Vagina (tissue), 2 donors: ENCODE measurements around the gene EML3. TPM values are rescaled to one million over a fixed set of nuclear protein-coding genes. Genes with fewer than 3 reads are reported as not detected.
A peak's percentile ranks its signal among the peaks of the same experiment; 100 is the strongest.
"Not testable (repeated sequence)": the region's sequence is repeated elsewhere in the genome, so short reads cannot be mapped to it uniquely, and the experiment has no call there.

Experiments
- DNase-seq, 2 donors: peaks; one replicate each; pipeline ENCODE4 v3.0.0-alpha.2; 2017; ENCODE audit errors: extremely low spot score in 2 of 2
- H3K27ac ChIP-seq: fragments of 200-600 bp; sonication (generic); one replicate; pipeline ENCODE4 v1.5.1; 2019
- H3K27me3 ChIP-seq: fragments of 200-600 bp; sonication (generic); one replicate; pipeline ENCODE4 v1.5.1; 2019
- H3K36me3 ChIP-seq, 2 donors: fragments of 200-600 bp; sonication (generic); one replicate each; pipeline ENCODE4 v1.5.1; 2017 to 2019
- H3K4me1 ChIP-seq: fragments of 200-600 bp; sonication (generic); one replicate; pipeline ENCODE4 v1.5.1; 2019
- H3K4me3 ChIP-seq, 2 donors: fragments of 200-600 bp; sonication (generic); 1 replicate in 1 of 2; 2 replicates in 1 of 2; pipeline ENCODE4 v1.5.1; 2016 to 2019
- H3K9me3 ChIP-seq: fragments of 200-600 bp; sonication (generic); one replicate; pipeline ENCODE4 v1.5.1; 2019
- POLR2A ChIP-seq, 2 donors: fragments of 450-650 bp; IDR thresholded peaks; one replicate each; pipeline ENCODE4 v1.6.1; 2017; ENCODE audit warnings: antibody characterized with exemption in 2 of 2, mild to moderate bottlenecking in 2 of 2, moderate library complexity in 2 of 2
- POLR2AphosphoS5 ChIP-seq, 2 donors: sonication (generic); formaldehyde crosslinking; IDR thresholded peaks; one replicate each; pipeline ENCODE4 v1.9.0; 2017; ENCODE audit warnings: antibody characterized with exemption in 2 of 2, mild to moderate bottlenecking in 2 of 2, low read depth in 1 of 2; ENCODE audit not compliant: insufficient read depth in 1 of 2
- intact Hi-C: fragments of 100-400 bp; cut with DNase I; formaldehyde crosslinking; loops from one replicate; pipeline ENCODE4 v1.15.1; 2023
- total RNA-seq: library from RNA; depleted of rRNA; stranded (reverse); fragments of >200 nt; gene quantifications from one replicate; pipeline ENCODE4 v1.2.3, GENCODE V29; 2016
- TF ChIP-seq, protein P1 (sequence below), 3 experiments: fragments of 450-650 bp in 2 of 3; fragments of 200-600 bp in 1 of 3; sonication (generic) in 1 of 3; IDR thresholded peaks; one replicate each; pipeline ENCODE4 v1.5.1; 2017 to 2019; ENCODE audit warnings: antibody characterized with exemption in 3 of 3, mild to moderate bottlenecking in 2 of 3, moderate library complexity in 2 of 3

EML3 gene
- total RNA-seq, 1 donor from 2014 or later, result 69.0 TPM

DNA sequence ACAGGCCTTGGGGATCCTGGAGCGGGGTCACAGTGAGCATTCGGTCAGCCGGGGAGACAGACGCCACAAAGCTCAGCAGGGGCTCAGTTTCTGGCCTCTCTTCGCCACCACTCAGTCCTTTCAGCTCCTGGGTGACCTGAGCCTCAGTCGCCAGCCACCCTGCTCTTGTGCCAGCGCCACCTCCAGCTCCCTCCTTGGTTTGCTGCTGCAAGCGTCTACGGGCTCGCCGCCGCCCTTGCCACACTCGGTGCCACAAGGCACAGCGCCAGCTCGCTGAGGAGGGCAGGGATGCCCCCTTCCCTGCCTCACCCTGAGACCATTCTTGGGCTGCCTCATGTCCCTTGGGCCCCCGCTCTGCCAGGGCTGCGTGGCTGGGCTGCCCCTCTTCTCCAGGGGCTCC, 37.4 kb downstream of the EML3 start:
- DNase-seq, result no peak
- Histone ChIP-seq H3K4me1 (peaks cover 44% of the 10 kb centered on the region), H3K4me3 (peak overlapping the region; percentile 79 to 84), H3K9me3 (no peaks in the 10 kb centered on the region), H3K36me3 (peaks cover 0 to 44% of the 10 kb centered on the region in 2 donors), H3K27me3 (no peaks in the 10 kb centered on the region), H3K27ac (peak overlapping the region; percentile 100)
- intact Hi-C loops, result no loop called here
- TF ChIP-seq POLR2A (IDR thresholded peaks at IDR 0.05) (no peak), POLR2AphosphoS5 (IDR thresholded peaks at IDR 0.05; ENCODE audit: insufficient read depth in 1 of 2, low read depth in 1 of 2) (no peak)
- TF ChIP-seq, protein P1, sequence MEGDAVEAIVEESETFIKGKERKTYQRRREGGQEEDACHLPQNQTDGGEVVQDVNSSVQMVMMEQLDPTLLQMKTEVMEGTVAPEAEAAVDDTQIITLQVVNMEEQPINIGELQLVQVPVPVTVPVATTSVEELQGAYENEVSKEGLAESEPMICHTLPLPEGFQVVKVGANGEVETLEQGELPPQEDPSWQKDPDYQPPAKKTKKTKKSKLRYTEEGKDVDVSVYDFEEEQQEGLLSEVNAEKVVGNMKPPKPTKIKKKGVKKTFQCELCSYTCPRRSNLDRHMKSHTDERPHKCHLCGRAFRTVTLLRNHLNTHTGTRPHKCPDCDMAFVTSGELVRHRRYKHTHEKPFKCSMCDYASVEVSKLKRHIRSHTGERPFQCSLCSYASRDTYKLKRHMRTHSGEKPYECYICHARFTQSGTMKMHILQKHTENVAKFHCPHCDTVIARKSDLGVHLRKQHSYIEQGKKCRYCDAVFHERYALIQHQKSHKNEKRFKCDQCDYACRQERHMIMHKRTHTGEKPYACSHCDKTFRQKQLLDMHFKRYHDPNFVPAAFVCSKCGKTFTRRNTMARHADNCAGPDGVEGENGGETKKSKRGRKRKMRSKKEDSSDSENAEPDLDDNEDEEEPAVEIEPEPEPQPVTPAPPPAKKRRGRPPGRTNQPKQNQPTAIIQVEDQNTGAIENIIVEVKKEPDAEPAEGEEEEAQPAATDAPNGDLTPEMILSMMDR (IDR thresholded peaks at IDR 0.05), result no peak

DNA sequence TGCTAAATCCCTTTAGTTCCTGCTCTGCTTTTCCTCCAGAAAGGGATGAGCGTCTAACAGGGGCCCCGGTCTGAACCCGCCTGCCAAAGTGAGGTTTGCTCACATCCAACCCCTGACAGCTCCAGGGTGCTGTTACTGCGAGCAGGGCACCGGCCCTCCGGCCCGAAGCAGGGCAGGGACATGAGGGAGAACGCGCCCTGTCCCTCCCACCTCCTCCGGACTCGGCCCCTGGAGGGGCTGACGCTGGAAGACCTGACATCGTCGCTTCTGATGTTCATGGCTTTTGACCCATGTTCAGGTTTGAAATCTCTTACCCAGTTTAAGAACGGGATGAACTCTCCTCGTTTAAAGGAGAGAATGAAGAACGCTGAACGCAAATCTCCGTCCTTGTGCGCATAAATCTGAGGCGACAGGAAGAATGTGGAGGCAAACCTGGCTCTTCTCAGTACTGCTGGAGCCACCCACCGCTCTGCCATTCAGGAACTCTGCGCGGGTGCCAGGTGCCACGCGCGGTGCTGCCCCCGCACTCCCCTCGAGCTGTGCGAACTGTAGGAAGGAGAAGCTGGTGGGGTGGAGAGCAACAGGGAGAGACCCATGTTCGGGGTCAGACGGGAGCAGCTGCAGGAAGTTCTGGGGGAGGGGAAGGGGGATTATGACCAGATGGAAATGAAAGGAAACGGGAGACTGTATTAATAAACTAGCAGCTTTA, 38.1 kb downstream of the EML3 start:
- Histone ChIP-seq H3K27ac (peak overlapping the region; percentile 100), H3K36me3 (peaks cover 0 to 50% of the 10 kb centered on the region in 2 donors), H3K4me3 (peak overlapping the region; percentile 79 to 84), H3K27me3 (no peaks in the 10 kb centered on the region), H3K9me3 (no peaks in the 10 kb centered on the region), H3K4me1 (peaks cover 50% of the 10 kb centered on the region)
- intact Hi-C loops, result loop anchor here (1.0 kb wide), 1 partner anchor 29 kb away; no protein-coding TSS in a partner anchor
- TF ChIP-seq POLR2AphosphoS5 (IDR thresholded peaks at IDR 0.05; ENCODE audit: insufficient read depth in 1 of 2, low read depth in 1 of 2), result peak in 1 of 2 donors; percentile 62
- TF ChIP-seq, protein P1 (IDR thresholded peaks at IDR 0.05), result no peak
- no peak for DNase-seq

DNA sequence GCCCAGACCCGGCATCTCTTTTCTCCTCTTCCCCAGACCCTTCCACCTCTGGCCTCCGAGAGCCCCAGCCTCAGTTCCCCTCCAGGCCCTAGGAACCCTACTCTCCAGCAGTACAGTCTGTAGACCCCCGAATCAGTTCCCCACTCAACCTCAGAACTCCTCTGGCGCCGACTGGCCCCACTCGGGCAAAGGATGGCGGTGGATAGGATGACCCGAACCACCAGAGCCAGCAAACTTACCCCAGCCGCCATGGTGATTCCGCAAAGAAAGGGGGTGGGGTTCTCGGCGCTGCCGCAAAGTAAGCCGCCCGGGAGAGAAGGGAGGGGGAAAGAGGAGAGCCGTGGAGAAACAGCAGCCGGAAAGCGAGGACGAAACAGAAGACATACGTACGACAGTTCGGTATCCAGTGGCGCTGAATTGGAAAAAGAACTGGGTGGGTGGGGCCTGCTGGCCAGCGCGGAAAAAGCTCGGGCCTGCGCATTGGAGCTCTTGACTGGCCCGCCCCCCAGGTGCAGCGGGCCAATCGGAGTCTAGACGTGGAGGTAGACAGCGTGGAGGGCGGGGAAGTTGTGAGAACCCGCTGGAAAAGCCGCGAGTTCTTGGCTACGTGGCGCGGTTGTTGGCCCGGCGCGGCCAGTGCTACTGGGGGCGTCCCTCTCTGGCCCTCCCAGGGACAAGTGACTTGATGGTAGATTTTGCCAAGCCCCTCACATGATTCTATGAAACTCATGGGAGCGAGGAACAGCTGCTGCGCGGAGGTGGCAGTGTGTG, 38.8 kb downstream of the EML3 start, which contains the start of gene EEF1G:
Gene EEF1G (minus strand): TSS at position 300 of the 771 bp plus-strand sequence. CDS start 49 bp downstream, at position 251.
- H3K36me3 ChIP-seq, result peaks cover 0 to 52% of the 10 kb centered on the region in 2 donors
- intact Hi-C loops, result loop anchor here (1.0 kb wide), 1 partner anchor 28 kb away; no protein-coding TSS in a partner anchor

DNA sequence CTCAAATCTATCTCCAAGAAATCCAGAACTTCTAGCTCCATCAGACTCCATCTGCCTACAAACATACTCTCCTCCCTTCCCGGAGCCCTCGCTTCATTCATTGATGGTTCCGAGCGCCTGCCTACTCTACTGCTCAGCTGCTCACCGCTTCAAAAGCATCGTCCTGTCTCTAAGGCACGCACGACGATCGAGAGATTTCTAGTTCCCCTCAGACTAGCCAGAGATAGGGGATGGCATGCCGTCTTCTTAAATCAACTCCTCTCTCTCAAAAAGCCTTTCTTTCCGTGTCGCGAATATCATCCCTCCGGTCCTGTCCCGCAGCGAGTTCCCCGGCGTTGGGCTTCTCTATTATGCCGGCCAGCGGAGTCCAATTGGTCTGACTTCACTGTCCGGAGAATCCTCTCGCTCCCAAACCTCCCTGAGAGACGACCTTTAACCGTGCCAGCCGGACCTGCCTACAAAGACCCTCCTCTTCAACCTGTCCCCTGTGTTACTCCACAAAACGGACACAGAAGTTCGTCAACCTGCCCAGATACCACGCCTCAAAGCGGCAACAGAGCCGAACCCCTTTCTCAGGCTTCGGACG, 39.5 kb downstream of the EML3 start:
- peak overlapping the region; percentile 53 to 84 for H3K4me3 ChIP-seq
- TF ChIP-seq POLR2AphosphoS5 (IDR thresholded peaks at IDR 0.05; ENCODE audit: insufficient read depth in 1 of 2, low read depth in 1 of 2) (no peak), POLR2A (IDR thresholded peaks at IDR 0.05) (no peak)
- no peaks in the 10 kb centered on the region for H3K27me3 ChIP-seq
- H3K4me1 ChIP-seq, result peaks cover 54% of the 10 kb centered on the region
- no peak for DNase-seq
- intact Hi-C loops, result no loop called here
- no peaks in the 10 kb centered on the region for H3K9me3 ChIP-seq
- peak overlapping the region; percentile 100 for H3K27ac ChIP-seq
- H3K36me3 ChIP-seq, result peaks cover 0 to 52% of the 10 kb centered on the region in 2 donors

More for the DNA sequence above, 38.8 kb downstream of the EML3 start, which contains the start of gene EEF1G:
- peak in 1 of 2 donors; percentile 100 for DNase-seq
- peak within 1 kb of the TSS; percentile 100 for H3K27ac ChIP-seq
- TF ChIP-seq, protein P1 (IDR thresholded peaks at IDR 0.05), result peak in 1 of 3 experiments; percentile 6
- TF ChIP-seq POLR2A (IDR thresholded peaks at IDR 0.05), result peak in 1 of 2 donors; percentile 88
- peak; percentile 98 to 99 for TF ChIP-seq POLR2AphosphoS5 (IDR thresholded peaks at IDR 0.05; ENCODE audit: insufficient read depth in 1 of 2, low read depth in 1 of 2)
- H3K27me3 ChIP-seq, result no peaks in the 10 kb centered on the region
- H3K4me1 ChIP-seq, result peaks cover 54% of the 10 kb centered on the region
- no peaks in the 10 kb centered on the region for H3K9me3 ChIP-seq
- peak within 1 kb of the TSS; percentile 79 to 84 for H3K4me3 ChIP-seq

DNA sequence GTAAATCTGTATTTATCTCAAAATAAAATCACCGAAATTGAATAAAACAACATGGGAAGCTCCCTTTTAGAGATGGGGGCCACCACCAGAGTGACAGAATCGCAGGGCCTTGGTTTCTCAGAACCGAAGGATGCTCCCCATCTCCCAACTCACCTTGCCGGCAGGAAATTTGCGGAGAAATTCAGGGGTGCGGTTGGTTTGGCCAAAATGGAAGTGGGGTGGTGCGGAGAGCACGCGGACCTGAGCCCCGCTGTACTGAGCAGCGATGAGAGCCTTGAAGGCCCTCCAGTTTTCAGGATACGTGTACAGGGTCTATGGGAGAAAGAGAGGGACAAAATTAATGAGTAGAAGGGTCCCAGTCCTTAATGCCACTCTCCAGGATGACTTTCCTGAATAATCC, 40.1 kb downstream of the EML3 start:
- H3K4me3 ChIP-seq, result peak overlapping the region; percentile 53 to 84
- DNase-seq, result no peak
- H3K27ac ChIP-seq, result peak overlapping the region; percentile 100
- no peak for TF ChIP-seq POLR2AphosphoS5 (IDR thresholded peaks at IDR 0.05; ENCODE audit: insufficient read depth in 1 of 2, low read depth in 1 of 2)
- H3K36me3 ChIP-seq, result peaks cover 0 to 57% of the 10 kb centered on the region in 2 donors
- no peaks in the 10 kb centered on the region for H3K27me3 ChIP-seq
- peaks cover 54% of the 10 kb centered on the region for H3K4me1 ChIP-seq
- H3K9me3 ChIP-seq, result no peaks in the 10 kb centered on the region
- intact Hi-C loops, result no loop called here

DNA sequence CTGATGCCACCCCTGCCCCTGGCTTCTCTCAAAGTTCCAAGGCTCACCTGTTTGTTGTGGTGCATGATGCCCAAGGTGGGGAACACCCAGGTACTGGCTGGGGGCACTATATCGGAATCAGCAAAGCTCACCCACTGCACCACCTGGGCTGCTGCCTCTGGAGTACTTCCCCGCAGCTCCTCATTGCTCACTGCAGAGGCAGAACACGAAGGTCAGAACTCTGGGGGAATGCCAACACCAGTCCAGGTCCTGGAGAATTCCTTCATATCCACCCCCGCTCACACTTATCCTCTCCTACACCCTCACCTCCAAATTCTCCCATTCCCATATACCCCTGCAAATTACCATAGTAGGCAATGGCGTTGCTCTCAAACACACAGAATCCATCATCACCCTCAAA, 41.1 kb downstream of the EML3 start:
- H3K4me1 ChIP-seq, result peaks cover 48% of the 10 kb centered on the region
- H3K36me3 ChIP-seq, result peaks cover 0 to 60% of the 10 kb centered on the region in 2 donors
- H3K4me3 ChIP-seq, H3K9me3 ChIP-seq, DNase-seq, intact Hi-C loops, H3K27ac ChIP-seq, H3K27me3 ChIP-seq: not testable (repeated sequence)

DNA sequence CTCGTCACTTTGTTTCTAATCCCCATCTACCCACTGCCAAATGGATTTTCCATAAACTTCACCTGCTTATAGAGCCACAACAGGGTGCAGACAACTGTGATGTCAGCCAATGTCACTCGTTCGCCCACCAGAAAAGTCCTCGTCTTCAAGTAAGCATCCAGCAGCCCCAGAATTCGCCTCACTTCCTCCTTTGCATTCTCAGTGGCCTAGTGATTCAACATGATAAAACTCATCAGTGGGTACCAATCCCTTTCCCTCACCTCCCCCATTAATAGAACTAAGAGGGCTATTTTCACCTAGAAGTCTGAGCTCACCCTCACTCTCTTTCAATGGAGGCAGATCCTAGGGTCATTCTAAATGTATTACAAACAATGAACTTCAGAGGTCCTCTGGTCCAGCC, 41.7 kb downstream of the EML3 start:
- H3K9me3 ChIP-seq, H3K27ac ChIP-seq, DNase-seq, H3K4me3 ChIP-seq, H3K27me3 ChIP-seq, intact Hi-C loops: not testable (repeated sequence)
- Histone ChIP-seq H3K4me1 (peaks cover 42% of the 10 kb centered on the region), H3K36me3 (peaks cover 0 to 62% of the 10 kb centered on the region in 2 donors)
